Measurements from ENCODE around the gene DNAI7.

DNAI7 gene

DNA sequence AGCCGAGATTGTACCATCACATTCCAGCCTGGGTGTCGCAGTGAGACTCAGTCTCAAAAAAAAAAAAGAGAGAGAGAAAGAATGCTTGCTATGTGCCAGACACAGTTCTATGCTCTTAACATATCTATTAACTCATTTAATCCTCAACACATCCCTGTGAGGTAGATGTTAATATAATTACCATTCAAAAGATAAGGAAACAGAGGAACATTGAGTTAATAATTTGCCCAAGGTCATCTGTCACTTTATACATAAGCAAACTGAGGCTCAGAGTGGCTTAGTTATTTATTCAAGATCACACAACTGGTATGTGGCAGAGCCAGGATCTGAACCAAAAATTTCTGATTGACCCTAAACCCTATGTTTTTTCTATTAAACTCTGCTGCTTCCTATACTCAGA, 129.9 kb downstream of the DNAI7 start:
- H3K27ac ChIP-seq, result no peak overlapping the region
- TF ChIP-seq ZFX (IDR thresholded peaks at IDR 0.05) (no peak), CTCF (conservative IDR thresholded peaks at IDR 0.05) (no peak)

- H3K27ac ChIP-seq, result no peak overlapping the region
- no peak for TF ChIP-seq ZFX (IDR thresholded peaks at IDR 0.05)
- no peak for TF ChIP-seq CTCF (conservative IDR thresholded peaks at IDR 0.05)
These were observed 130.9 kb downstream of the DNAI7 start for GRCh38 chr12:25063873-25064628.

DNA sequence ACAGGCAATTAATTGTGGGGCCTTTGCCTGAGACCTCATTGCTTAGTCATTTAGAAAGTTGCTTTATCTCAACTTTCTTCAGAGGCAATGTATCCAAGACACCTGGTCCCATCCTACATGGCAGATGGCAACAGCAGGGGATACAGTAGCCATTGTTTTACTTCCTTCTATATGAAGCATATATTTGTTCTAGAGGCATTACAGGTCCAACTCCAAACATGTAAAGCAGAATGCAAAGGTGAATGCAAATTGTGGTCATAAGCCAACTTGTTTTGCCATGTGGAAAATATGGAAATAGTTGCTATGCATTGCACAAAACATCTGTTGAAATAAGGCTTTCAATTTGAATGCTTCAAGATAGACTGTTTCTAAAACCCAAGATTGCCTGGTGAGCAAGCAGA, 136.3 kb downstream of the DNAI7 start:
- no peak overlapping the region for H3K27ac ChIP-seq
- TF ChIP-seq CTCF (conservative IDR thresholded peaks at IDR 0.05) (no peak), ZFX (IDR thresholded peaks at IDR 0.05) (no peak)

Data from C4-2B (cell line).